GM18951 (cell line): ENCODE results near the gene P2RY6.
"Not testable (repeated sequence)": the region's sequence is repeated elsewhere in the genome, so short reads cannot be mapped to it uniquely, and the experiment has no call there.

ENCODE experiments used
- POLR2A ChIP-seq: IDR thresholded peaks from 4 replicates; pipeline ENCODE4 v1.6.1; 2011; ENCODE audit warnings: mild to moderate bottlenecking; ENCODE audit not compliant: insufficient read length, insufficient read depth; ENCODE audit errors: extremely low read depth
- in situ Hi-C: fragments of 300-500 bp; cut with MboI; formaldehyde crosslinking; loops from one replicate; pipeline ENCODE4 v1.12.0; 2022; ENCODE audit warnings: low sequenced_read_pairs, mixed read lengths, inconsistent platforms; ENCODE audit not compliant: unreplicated experiment

Gene P2RY6

GRCh38 chr11:73270016-73270854, 1.9 kb upstream of the P2RY6 start:
- in situ Hi-C loops = no loop called here
- no peak for TF ChIP-seq POLR2A

- TF ChIP-seq POLR2A = no peak
- in situ Hi-C loops = no loop called here
Measured at GRCh38 chr11:73270855-73271477, 1.2 kb upstream of the P2RY6 start.

GRCh38 chr11:73271478-73271865, 666 bp upstream of the P2RY6 start:
- in situ Hi-C loops = not testable (repeated sequence)

GRCh38 chr11:73272680-73273038, 521 bp downstream of the P2RY6 start:
- in situ Hi-C loops = no loop called here
- TF ChIP-seq POLR2A = no peak

- in situ Hi-C loops = no loop called here
Measured at GRCh38 chr11:73273222-73273895, 1.2 kb downstream of the P2RY6 start.

GRCh38 chr11:73274191-73274590, 2.1 kb downstream of the P2RY6 start:
- in situ Hi-C loops = not testable (repeated sequence)

More at GRCh38 chr11:73273222-73273895, 1.2 kb downstream of the P2RY6 start:
- no peak for TF ChIP-seq POLR2A

GRCh38 chr11:73274722-73275380, 2.7 kb downstream of the P2RY6 start:
- in situ Hi-C loops = no loop called here
- no peak for TF ChIP-seq POLR2A

GRCh38 chr11:73275381-73275750, 3.2 kb downstream of the P2RY6 start:
- in situ Hi-C loops = no loop called here
- no peak for TF ChIP-seq POLR2A

- no peak for TF ChIP-seq POLR2A
- in situ Hi-C loops = no loop called here
Measured at GRCh38 chr11:73277467-73277866, 5.3 kb downstream of the P2RY6 start.

- in situ Hi-C loops = no loop called here
- TF ChIP-seq POLR2A = no peak
Measured at GRCh38 chr11:73280626-73281025, 8.5 kb downstream of the P2RY6 start.

- no peak for TF ChIP-seq POLR2A
- in situ Hi-C loops = no loop called here
Measured at GRCh38 chr11:73281201-73281741, 9.1 kb downstream of the P2RY6 start.

- TF ChIP-seq POLR2A = no peak
- in situ Hi-C loops = no loop called here
Measured at GRCh38 chr11:73281796-73282660, 9.9 kb downstream of the P2RY6 start.
